Thoracic aorta (tissue), 2 donors: ENCODE data around the gene GPR82. TPM values are rescaled to one million over a fixed set of nuclear protein-coding genes. Genes with fewer than 3 reads are reported as not detected.
A peak's percentile ranks its signal among the peaks of the same experiment; 100 is the strongest.

ENCODE experiments used
- ATAC-seq: fragments of 150-250 bp; one replicate; pipeline ENCODE4 v1.8.0; 2017; ENCODE audit warnings: low read depth; ENCODE audit not compliant: insufficient number of reproducible peaks, low FRiP score
- DNase-seq: peaks from one replicate; pipeline ENCODE4 v3.0.0-alpha.2; 2020; ENCODE audit warnings: low spot score
- H3K27ac ChIP-seq, 2 donors: fragments of 200-600 bp; sonication (generic); 1 replicate in 1 of 2; 2 replicates in 1 of 2; pipeline ENCODE4 v1.5.1; 2016; ENCODE audit warnings: mild to moderate bottlenecking in 2 of 2, moderate library complexity in 2 of 2
- H3K27me3 ChIP-seq: fragments of 200-600 bp; sonication (generic); replicated peaks from 2 replicates; pipeline ENCODE4 v1.6.0; 2016; ENCODE audit warnings: mild to moderate bottlenecking; ENCODE audit not compliant: insufficient read depth
- H3K36me3 ChIP-seq: fragments of 200-600 bp; sonication (generic); one replicate; pipeline ENCODE4 v1.5.1; 2016
- H3K4me1 ChIP-seq, 2 donors: fragments of 200-600 bp; sonication (generic); 1 replicate in 1 of 2; 2 replicates in 1 of 2; pipeline versions ENCODE4 v1.5.1 to v1.6.0; 2016; ENCODE audit warnings: low read depth in 2 of 2, mild to moderate bottlenecking in 1 of 2; ENCODE audit not compliant: control insufficient read depth in 1 of 2
- H3K4me3 ChIP-seq: fragments of 200-600 bp; sonication (generic); 2 replicates; pipeline ENCODE4 v1.5.1; 2016; ENCODE audit warnings: mild to moderate bottlenecking
- H3K9me3 ChIP-seq: fragments of 200-600 bp; sonication (generic); 2 replicates; pipeline ENCODE4 v1.5.1; 2016
- CTCF ChIP-seq: fragments of 200-600 bp; sonication (generic); IDR thresholded peaks from one replicate; pipeline ENCODE4 v1.5.1; 2019; ENCODE audit warnings: antibody characterized with exemption
- total RNA-seq, 2 donors: library from RNA; depleted of rRNA; stranded (reverse); fragments of >200 nt; gene quantifications; one replicate each; pipeline versions ENCODE4 v1.1.0 to v1.2.3, GENCODE V29; 2016

Gene GPR82
- total RNA-seq, 2 donors from 2014 or later = 0.41 TPM; not detected in 1

- Histone ChIP-seq H3K4me1 (peaks cover 0 to 36% of the 10 kb centered on the region in 2 donors), H3K27me3 (no peaks in the 10 kb centered on the region), H3K27ac (peak overlapping the region; percentile 41 to 72), H3K9me3 (no peaks in the 10 kb centered on the region), H3K4me3 (no peak overlapping the region), H3K36me3 (no peaks in the 10 kb centered on the region)
- ATAC-seq (no peak), DNase-seq (no peak)
- no peak for TF ChIP-seq CTCF
These were observed 31.0 kb upstream of the GPR82 start for GRCh38 chrX:41693024-41693423.

DNA sequence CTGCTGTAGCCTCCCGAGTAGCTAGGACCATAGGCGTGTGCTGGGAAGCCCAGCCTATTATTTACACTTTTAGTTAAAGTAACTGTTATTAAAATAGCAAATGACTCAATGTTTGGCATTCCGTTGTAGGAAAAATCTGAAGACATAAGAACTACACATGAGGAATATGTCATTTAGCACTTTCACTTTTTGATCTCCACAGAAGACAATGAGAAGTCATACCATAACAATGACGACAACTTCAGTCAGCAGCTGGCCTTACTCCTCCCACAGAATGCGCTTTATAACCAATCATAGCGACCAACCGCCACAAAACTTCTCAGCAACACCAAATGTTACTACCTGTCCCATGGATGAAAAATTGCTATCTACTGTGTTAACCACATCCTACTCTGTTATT lies 28.6 kb upstream of the GPR82 start:
- no peak for TF ChIP-seq CTCF
- Histone ChIP-seq H3K9me3 (no peaks in the 10 kb centered on the region), H3K27ac (peak overlapping the region in 1 of 2 donors; percentile 17), H3K36me3 (no peaks in the 10 kb centered on the region), H3K4me1 (peaks cover 0 to 32% of the 10 kb centered on the region in 2 donors), H3K27me3 (no peaks in the 10 kb centered on the region), H3K4me3 (no peak overlapping the region)
- DNase-seq (no peak), ATAC-seq (peak; percentile 50)

GRCh38 chrX:41703574-41704029 lies 20.4 kb upstream of the GPR82 start:
- Histone ChIP-seq H3K27me3 (no peaks in the 10 kb centered on the region), H3K9me3 (no peaks in the 10 kb centered on the region), H3K4me1 (peaks cover 0 to 18% of the 10 kb centered on the region in 2 donors), H3K36me3 (no peaks in the 10 kb centered on the region), H3K27ac (no peak overlapping the region), H3K4me3 (no peak overlapping the region)
- no peak for TF ChIP-seq CTCF
- ATAC-seq = no peak
- no peak for DNase-seq

- TF ChIP-seq CTCF = no peak
- DNase-seq (no peak), ATAC-seq (no peak)
These were observed 18.9 kb upstream of the GPR82 start for GRCh38 chrX:41705042-41705441.

GRCh38 chrX:41705680-41706374 lies 18.2 kb upstream of the GPR82 start:
- H3K4me1 ChIP-seq = peaks cover 0 to 18% of the 10 kb centered on the region in 2 donors
- H3K27me3 ChIP-seq = no peaks in the 10 kb centered on the region
- H3K36me3 ChIP-seq = no peaks in the 10 kb centered on the region
- no peak for DNase-seq
- TF ChIP-seq CTCF = no peak
- ATAC-seq = no peak
- no peaks in the 10 kb centered on the region for H3K9me3 ChIP-seq
- H3K4me3 ChIP-seq = no peak overlapping the region
- H3K27ac ChIP-seq = peak overlapping the region in 1 of 2 donors; percentile 27

More at GRCh38 chrX:41705042-41705441, 18.9 kb upstream of the GPR82 start:
- Histone ChIP-seq H3K4me1 (peaks cover 0 to 18% of the 10 kb centered on the region in 2 donors), H3K27me3 (no peaks in the 10 kb centered on the region), H3K36me3 (no peaks in the 10 kb centered on the region), H3K4me3 (no peak overlapping the region), H3K27ac (peak overlapping the region in 1 of 2 donors; percentile 27), H3K9me3 (no peaks in the 10 kb centered on the region)
